HepG2 (cell line): ENCODE results near the gene TACC3. TPM values are rescaled to one million over a fixed set of nuclear protein-coding genes. Genes with fewer than 3 reads are reported as not detected.

ENCODE experiments used
- ATF7 ChIP-seq, 2 experiments: fragments of 450-650 bp in 1 of 2; sonication (generic) in 1 of 2; formaldehyde crosslinking in 1 of 2; IDR thresholded peaks; 2 replicates each; pipeline versions ENCODE4 v1.4.0 to v1.6.1; 2016 to 2020; ENCODE audit warnings: antibody characterized with exemption in 1 of 2, mild to moderate bottlenecking in 1 of 2, missing genetic modification reagents in 1 of 2
- BRF2 ChIP-seq: sonication (generic); formaldehyde crosslinking; IDR thresholded peaks from 2 replicates; pipeline ENCODE4 v1.8.1; 2022; ENCODE audit warnings: mild to moderate bottlenecking, missing genetic modification reagents
- CBFB ChIP-seq: sonication (generic); formaldehyde crosslinking; IDR thresholded peaks from 2 replicates; pipeline ENCODE4 v1.4.0; 2020; ENCODE audit warnings: missing genetic modification reagents
- ERF ChIP-seq: IDR thresholded peaks from 2 replicates; pipeline ENCODE4 v1.6.1; 2018; ENCODE audit warnings: missing biosample characterization, missing genetic modification reagents
- ESRRA ChIP-seq: sonication (generic); formaldehyde crosslinking; IDR thresholded peaks from 2 replicates; pipeline ENCODE4 v1.5.1; 2020; ENCODE audit warnings: mild to moderate bottlenecking, low read depth, missing genetic modification reagents
- ETV5 ChIP-seq: IDR thresholded peaks from 2 replicates; pipeline ENCODE4 v1.6.1; 2018; ENCODE audit warnings: missing biosample characterization, missing genetic modification reagents, inconsistent platforms, borderline replicate concordance
- FOXJ3 ChIP-seq: sonication (generic); formaldehyde crosslinking; IDR thresholded peaks from 2 replicates; pipeline ENCODE4 v1.4.0; 2020; ENCODE audit warnings: missing genetic modification reagents, mild to moderate bottlenecking, borderline replicate concordance
- FOXP1 ChIP-seq, 2 experiments: fragments of 450-650 bp in 1 of 2; IDR thresholded peaks; 2 replicates each; pipeline ENCODE4 v1.6.1; 2017 to 2018; ENCODE audit warnings: antibody characterized with exemption in 1 of 2
- KLF16 ChIP-seq, 2 experiments: sonication (generic) in 1 of 2; formaldehyde crosslinking in 1 of 2; IDR thresholded peaks; 2 replicates each; pipeline versions ENCODE4 v1.6.1 to v1.8.0; 2016 to 2023; ENCODE audit warnings: missing genetic modification reagents in 2 of 2, missing compliant biosample characterization in 1 of 2
- NKX3-1 ChIP-seq: sonication (generic); formaldehyde crosslinking; IDR thresholded peaks from 2 replicates; pipeline ENCODE4 v1.5.0; 2020; ENCODE audit warnings: missing genetic modification reagents
- SMYD3 ChIP-seq: sonication (generic); formaldehyde crosslinking; IDR thresholded peaks from 2 replicates; pipeline ENCODE4 v1.8.1; 2023; ENCODE audit warnings: mild to moderate bottlenecking, missing genetic modification reagents
- TFAP4 ChIP-seq: sonication (generic); IDR thresholded peaks from 2 replicates; pipeline ENCODE4 v1.6.1; 2016; ENCODE audit warnings: low read depth, borderline replicate concordance
- ZC3H13 ChIP-seq: sonication (generic); formaldehyde crosslinking; IDR thresholded peaks from 2 replicates; pipeline ENCODE4 v1.8.1; 2023; ENCODE audit warnings: mild to moderate bottlenecking, missing genetic modification reagents, moderate library complexity
- ZNF18 ChIP-seq: sonication (generic); formaldehyde crosslinking; IDR thresholded peaks from 2 replicates; pipeline ENCODE4 v1.8.0; 2022; ENCODE audit warnings: mild to moderate bottlenecking, missing genetic modification reagents; ENCODE audit not compliant: insufficient replicate concordance
- ZNF180 ChIP-seq: sonication (generic); formaldehyde crosslinking; IDR thresholded peaks from 2 replicates; pipeline ENCODE4 v1.4.0; 2020; ENCODE audit warnings: low read depth, missing genetic modification reagents, borderline replicate concordance
- ZNF224 ChIP-seq: sonication (generic); formaldehyde crosslinking; IDR thresholded peaks from 2 replicates; pipeline ENCODE4 v1.5.0; 2020; ENCODE audit warnings: mild to moderate bottlenecking, missing genetic modification reagents
- ZNF607 ChIP-seq: sonication (generic); formaldehyde crosslinking; IDR thresholded peaks from 2 replicates; pipeline ENCODE4 v1.5.1; 2020; ENCODE audit warnings: missing genetic modification reagents, mild to moderate bottlenecking, borderline replicate concordance
- ZNF616 ChIP-seq: sonication (generic); formaldehyde crosslinking; IDR thresholded peaks from 2 replicates; pipeline ENCODE4 v1.5.0; 2020; ENCODE audit warnings: low read depth, mild to moderate bottlenecking, missing genetic modification reagents
- polyA plus RNA-seq, 8 experiments: library from polyadenylated mRNA; depleted of rRNA in 3 of 8; stranded (reverse) in 7 of 8; unstranded in 1 of 8; fragments of >200 nt; fragmentation: Illumina TruSeq in 4 of 8; extraction: Trizol in 4 of 8; gene quantifications; 2 replicates each; pipeline versions ENCODE4 v1.2.1 to v1.2.3, GENCODE V29; 2011 to 2016; ENCODE audit warnings: low read depth in 4 of 8, missing spikeins in 1 of 8, mixed read lengths in 1 of 8; ENCODE audit not compliant: insufficient read depth in 1 of 8
- total RNA-seq, 5 experiments: library from RNA; depleted of rRNA; stranded (reverse); fragments of >200 nt; fragmentation: Illumina TruSeq; extraction: Trizol; gene quantifications; 2 replicates each; pipeline ENCODE4 v1.2.3, GENCODE V29; 2016; ENCODE audit warnings: low read depth in 1 of 5
- TF ChIP-seq, protein P1 (sequence below): conservative IDR thresholded peaks from 2 replicates; pipeline ENCODE4 v1.6.1; 2018; ENCODE audit warnings: missing genetic modification reagents
- TF ChIP-seq, protein P2 (sequence below): sonication (generic); formaldehyde crosslinking; IDR thresholded peaks from 2 replicates; pipeline ENCODE4 v1.5.0; 2020; ENCODE audit warnings: mild to moderate bottlenecking, missing genetic modification reagents

TACC3 gene
- total and polyA plus RNA-seq, 2 of the 13 experiments (the other 11 are each of a cell fraction or from before 2014, with no cell fraction given), result 20.3 to 21.2 TPM

DNA sequence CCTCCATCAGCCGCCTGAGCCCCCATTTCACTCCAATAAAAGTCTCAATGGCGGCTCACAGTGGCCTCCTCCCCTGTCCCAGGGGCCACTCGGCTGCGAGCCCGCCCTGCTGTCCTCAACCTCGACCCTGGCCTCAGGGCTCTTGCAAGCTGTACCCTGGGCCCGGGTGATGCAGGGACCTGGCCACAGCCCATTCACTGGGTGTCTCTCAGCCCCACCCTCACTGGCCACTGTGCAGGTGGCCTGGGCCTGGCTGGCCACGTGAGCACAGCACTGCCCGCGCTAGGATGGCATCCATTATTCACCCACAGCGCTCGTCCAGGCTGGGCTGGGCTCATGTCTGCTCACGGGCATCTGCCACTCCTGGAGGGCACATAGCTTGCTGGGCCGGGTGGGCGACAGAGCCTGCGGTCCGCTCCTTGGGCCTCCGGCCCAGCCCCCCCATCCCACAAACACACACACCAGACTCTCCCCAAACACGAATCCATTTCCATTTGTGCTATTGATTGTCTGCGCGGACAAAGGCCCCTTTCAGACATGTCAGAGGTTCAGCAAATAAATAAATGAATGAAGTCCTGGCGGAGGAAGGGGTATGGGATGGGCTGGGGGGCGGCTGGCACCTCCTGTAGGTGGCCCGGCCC is 55.3 kb downstream of the TACC3 start (continued):
- TF ChIP-seq, protein P1, sequence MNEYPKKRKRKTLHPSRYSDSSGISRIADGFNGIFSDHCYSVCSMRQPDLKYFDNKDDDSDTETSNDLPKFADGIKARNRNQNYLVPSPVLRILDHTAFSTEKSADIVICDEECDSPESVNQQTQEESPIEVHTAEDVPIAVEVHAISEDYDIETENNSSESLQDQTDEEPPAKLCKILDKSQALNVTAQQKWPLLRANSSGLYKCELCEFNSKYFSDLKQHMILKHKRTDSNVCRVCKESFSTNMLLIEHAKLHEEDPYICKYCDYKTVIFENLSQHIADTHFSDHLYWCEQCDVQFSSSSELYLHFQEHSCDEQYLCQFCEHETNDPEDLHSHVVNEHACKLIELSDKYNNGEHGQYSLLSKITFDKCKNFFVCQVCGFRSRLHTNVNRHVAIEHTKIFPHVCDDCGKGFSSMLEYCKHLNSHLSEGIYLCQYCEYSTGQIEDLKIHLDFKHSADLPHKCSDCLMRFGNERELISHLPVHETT (CRISPR knock-in tag), result 0 out of 2 replicates have a peak, but pooled peaks have one; percentile 60
- TF ChIP-seq BRF2 (CRISPR knock-in tag) (no peak), TFAP4 (peak; percentile 52; the same call in 1 of the 2 replicates), NKX3-1 (CRISPR knock-in tag) (no peak), ZNF224 (peak; percentile 28; the same call in 1 of the 2 replicates), ZNF180 (no peak; the same call in 1 of the 2 replicates), ZNF616 (CRISPR knock-in tag) (peak; percentile 61; the same call in 1 of the 2 replicates), ETV5 (CRISPR knock-in tag) (peak; percentile 26), CBFB (CRISPR knock-in tag) (peak; percentile 74), ZC3H13 (CRISPR knock-in tag) (no peak), ERF (CRISPR knock-in tag) (peak; percentile 65), ESRRA (no peak), ATF7 (IDR thresholded peaks at IDR 0.05) (no peak), ATF7 (CRISPR knock-in tag; IDR thresholded peaks at IDR 0.05) (no peak), ZNF607 (CRISPR knock-in tag) (no peak; the same call in 1 of the 2 replicates), FOXJ3 (CRISPR knock-in tag) (peak; percentile 75; the same call in 1 of the 2 replicates), SMYD3 (CRISPR knock-in tag) (0 out of 2 replicates have a peak, but pooled peaks have one; percentile 61), KLF16 (CRISPR knock-in tag; IDR thresholded peaks at IDR 0.05) (peak in 1 of 2 experiments; percentile 66; a peak in 1 of 4 replicates), ZNF18 (CRISPR knock-in tag) (peak; percentile 73), FOXP1 (IDR thresholded peaks at IDR 0.05) (no peak), FOXP1 (CRISPR knock-in tag; IDR thresholded peaks at IDR 0.05) (0 out of 2 replicates have a peak, but pooled peaks have one; percentile 5)
- TF ChIP-seq, protein P2, sequence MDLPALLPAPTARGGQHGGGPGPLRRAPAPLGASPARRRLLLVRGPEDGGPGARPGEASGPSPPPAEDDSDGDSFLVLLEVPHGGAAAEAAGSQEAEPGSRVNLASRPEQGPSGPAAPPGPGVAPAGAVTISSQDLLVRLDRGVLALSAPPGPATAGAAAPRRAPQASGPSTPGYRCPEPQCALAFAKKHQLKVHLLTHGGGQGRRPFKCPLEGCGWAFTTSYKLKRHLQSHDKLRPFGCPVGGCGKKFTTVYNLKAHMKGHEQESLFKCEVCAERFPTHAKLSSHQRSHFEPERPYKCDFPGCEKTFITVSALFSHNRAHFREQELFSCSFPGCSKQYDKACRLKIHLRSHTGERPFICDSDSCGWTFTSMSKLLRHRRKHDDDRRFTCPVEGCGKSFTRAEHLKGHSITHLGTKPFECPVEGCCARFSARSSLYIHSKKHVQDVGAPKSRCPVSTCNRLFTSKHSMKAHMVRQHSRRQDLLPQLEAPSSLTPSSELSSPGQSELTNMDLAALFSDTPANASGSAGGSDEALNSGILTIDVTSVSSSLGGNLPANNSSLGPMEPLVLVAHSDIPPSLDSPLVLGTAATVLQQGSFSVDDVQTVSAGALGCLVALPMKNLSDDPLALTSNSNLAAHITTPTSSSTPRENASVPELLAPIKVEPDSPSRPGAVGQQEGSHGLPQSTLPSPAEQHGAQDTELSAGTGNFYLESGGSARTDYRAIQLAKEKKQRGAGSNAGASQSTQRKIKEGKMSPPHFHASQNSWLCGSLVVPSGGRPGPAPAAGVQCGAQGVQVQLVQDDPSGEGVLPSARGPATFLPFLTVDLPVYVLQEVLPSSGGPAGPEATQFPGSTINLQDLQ (CRISPR knock-in tag), result no peak; the same call in 1 of the 2 replicates
